Cardiac fibroblast (primary cell): ENCODE data around the gene MYH14.

Experiments
- DNase-seq, 2 donors: peaks; one replicate each; pipeline versions ENCODE4 v3.0.0 to v3.0.0-alpha.2; 2010; ENCODE audit warnings: low read depth in 2 of 2
- H3K4me3 ChIP-seq, 2 donors: replicated peaks in 1 of 2; 1 replicate in 1 of 2; 2 replicates in 1 of 2; pipeline ENCODE4 v1.5.1; 2011; ENCODE audit warnings: low read depth in 2 of 2, low read length in 2 of 2, mild to moderate bottlenecking in 2 of 2, moderate library complexity in 1 of 2
- CTCF ChIP-seq: IDR thresholded peaks from one replicate; pipeline ENCODE4 v1.5.1; 2011; ENCODE audit warnings: low read depth, mild to moderate bottlenecking, low read length, inconsistent platforms

MYH14 gene

DNA sequence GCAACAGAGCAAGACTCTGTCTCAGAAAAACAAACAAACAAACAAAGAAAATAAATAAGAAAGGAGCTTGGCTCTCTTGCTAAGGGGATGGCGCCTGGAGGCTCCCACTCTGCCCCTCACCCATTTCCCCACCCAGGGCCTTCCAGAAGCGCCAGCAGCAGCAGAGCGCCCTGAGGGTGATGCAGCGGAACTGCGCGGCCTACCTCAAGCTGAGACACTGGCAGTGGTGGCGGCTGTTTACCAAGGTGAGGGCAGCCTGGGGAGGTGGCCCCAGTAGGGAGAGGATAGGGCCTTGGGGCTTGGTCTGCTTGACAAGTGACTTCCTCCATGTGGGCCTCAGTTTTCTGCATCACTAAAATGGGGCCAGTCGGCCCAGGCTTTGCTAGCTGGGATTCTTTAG, 59.8 kb downstream of the MYH14 start:
- DNase-seq = no peak
- no peak overlapping the region for H3K4me3 ChIP-seq
- TF ChIP-seq CTCF = no peak

DNA sequence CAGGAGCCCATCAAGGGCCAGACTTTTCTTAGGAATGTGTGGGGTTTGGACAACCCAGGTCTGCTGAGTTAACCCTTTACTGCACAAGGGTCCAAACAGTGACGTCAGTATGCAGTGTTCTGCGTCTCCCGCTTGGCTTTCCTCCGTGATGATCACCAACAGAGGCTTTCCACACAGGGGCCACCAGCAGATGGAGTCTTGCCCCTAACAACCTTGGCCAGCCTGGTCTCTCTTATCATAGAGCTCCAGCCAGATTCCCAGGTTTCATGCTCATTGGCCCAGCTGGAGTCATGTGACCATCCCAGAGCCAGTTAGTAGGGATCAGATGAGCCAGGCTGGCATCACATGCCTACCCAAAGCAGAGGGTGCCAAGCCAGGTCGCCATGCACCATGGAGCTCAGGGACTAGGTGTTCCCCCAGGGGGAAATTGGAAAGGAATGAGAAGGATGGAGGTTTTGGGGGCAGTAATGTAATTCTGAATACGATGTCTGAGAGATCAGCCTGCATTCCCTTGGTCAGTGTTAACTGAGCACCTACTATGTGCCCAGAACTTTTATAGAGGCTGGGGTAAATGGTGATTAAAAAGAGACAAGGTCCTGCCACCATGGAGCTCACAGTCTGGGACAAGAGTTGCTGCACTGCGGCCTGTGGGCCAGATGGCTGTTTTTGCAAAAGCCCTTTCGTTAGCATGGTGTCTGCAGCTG, 61.2 kb downstream of the MYH14 start:
- no peak overlapping the region for H3K4me3 ChIP-seq
- no peak for DNase-seq
- no peak for TF ChIP-seq CTCF

GRCh38 chr19:50266041-50266440, 62.6 kb downstream of the MYH14 start:
- no peak overlapping the region for H3K4me3 ChIP-seq
- TF ChIP-seq CTCF = no peak
- DNase-seq = no peak

DNA sequence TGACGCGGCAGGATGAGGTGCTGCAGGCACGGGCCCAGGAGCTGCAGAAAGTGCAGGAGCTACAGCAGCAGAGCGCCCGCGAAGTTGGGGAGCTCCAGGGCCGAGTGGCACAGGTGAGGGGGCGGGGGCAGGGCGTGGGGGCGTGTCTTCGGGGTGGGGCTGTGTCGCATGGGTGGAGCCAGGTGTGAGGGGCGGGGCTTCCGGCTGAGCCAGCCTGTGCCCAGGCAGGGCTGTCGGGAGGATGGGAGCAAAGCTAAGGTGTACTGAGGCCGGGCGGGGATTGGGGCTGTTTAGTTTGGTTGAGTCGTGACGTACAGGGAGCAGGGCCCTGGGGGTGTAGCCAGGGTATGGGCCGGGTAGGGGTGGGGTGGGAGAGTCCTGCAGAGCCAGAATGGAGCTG, 63.5 kb downstream of the MYH14 start:
- DNase-seq = no peak
- H3K4me3 ChIP-seq = no peak overlapping the region
- no peak for TF ChIP-seq CTCF

GRCh38 chr19:50268041-50268440, 64.6 kb downstream of the MYH14 start:
- no peak overlapping the region for H3K4me3 ChIP-seq
- DNase-seq = no peak
- no peak for TF ChIP-seq CTCF

- no peak for DNase-seq
- H3K4me3 ChIP-seq = no peak overlapping the region
- no peak for TF ChIP-seq CTCF
These were observed 65.1 kb downstream of the MYH14 start for GRCh38 chr19:50268501-50268900.

DNA sequence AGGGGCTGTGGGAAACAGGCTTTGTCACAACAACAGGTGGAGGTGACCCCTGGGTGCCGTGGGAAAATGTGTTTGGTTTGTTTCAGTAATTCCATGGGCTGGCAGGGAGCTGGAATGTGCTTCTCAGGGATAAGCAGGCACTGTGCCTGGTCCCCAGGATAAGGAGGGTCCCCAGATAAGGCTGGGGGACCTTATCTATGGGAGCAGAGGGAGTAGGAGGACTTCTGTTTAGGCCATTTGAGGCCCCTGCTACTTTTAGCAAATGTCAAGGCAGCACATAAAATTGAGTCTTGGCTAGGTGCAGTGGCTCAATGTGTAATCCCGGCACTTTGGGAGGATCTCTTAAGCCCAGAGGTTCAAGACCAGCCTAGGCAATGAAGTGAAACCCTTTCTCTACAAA, 66.2 kb downstream of the MYH14 start:
- no peak for TF ChIP-seq CTCF
- H3K4me3 ChIP-seq = no peak overlapping the region
- no peak for DNase-seq
